ENCODE results near the gene NOP16.
A peak's percentile ranks its signal among the peaks of the same experiment; 100 is the strongest.
"Not testable (repeated sequence)": the region's sequence is repeated elsewhere in the genome, so short reads cannot be mapped to it uniquely, and the experiment has no call there.

The NOP16 gene

GRCh38 chr5:176408590-176408989 lies 20.2 kb upstream of the NOP16 start:
- DNase-seq, result no peak

DNA sequence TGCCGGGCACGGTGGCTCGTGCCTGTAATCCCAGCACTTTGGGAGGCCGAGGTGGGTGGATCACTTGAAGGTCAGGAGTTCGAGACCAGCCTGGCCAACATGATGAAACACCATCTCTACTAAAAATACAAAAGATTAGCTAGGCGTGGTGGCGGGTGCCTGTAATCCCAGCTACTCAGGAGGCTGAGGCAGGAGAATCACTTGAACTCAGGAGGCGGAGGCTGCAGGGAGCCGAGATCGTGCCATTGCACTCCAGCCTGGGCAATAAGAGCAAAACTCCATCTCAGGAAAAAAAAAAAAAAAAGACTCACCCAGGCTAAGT lies 19.8 kb upstream of the NOP16 start:
- not testable (repeated sequence) for DNase-seq

- DNase-seq, result no peak
These were observed 19.3 kb upstream of the NOP16 start for GRCh38 chr5:176407456-176408251.

GRCh38 chr5:176406436-176407052 lies 18.1 kb upstream of the NOP16 start:
- DNase-seq, result no peak

GRCh38 chr5:176405656-176406435 lies 17.4 kb upstream of the NOP16 start:
- no peak for DNase-seq

GRCh38 chr5:176401281-176402205 lies 13.1 kb upstream of the NOP16 start:
- no peak for DNase-seq

GRCh38 chr5:176400382-176401156 lies 12.2 kb upstream of the NOP16 start:
- no peak for DNase-seq

GRCh38 chr5:176397736-176398420 lies 9.5 kb upstream of the NOP16 start:
- DNase-seq, result no peak

GRCh38 chr5:176396330-176396729 lies 7.9 kb upstream of the NOP16 start:
- no peak for DNase-seq

DNA sequence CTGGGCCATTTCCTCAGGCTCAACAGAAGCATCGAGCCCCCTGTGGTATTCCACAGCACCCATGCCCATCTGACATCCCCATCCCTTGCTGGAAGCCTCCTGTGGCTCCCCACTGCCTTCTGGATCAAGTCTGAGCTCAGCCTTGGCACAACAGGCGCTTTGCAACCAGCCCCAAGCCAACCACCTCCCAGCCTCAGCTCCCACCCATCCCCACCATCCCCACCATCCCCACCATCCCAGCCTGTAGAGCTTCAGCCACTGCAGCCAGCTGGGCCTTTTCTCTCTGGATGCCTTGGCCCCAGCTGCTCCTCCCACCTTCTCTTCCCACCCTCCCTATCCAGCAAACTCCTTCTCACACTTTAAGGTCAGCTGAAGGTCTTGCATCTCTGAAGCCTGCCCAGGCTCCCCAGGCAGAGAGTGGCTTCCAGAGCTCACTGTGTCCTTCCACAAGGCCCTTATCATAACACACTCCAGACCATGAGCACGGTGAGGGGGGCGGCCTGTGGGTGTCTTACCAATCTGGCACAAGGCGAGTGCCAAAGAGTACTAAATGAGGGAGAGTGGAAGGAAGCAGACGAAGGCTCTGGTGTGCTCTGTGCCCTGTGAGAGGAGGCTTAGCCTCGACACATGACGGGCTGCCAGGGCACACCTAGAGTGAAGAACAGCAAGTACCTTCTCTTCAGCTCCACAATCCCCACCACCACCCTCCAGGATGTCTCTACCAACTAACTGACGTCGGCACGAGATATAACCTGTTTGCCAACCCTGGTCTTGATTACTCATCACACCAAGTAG lies 6.7 kb upstream of the NOP16 start:
- DNase-seq, result no peak

GRCh38 chr5:176394096-176394495 lies 5.7 kb upstream of the NOP16 start:
- DNase-seq, result no peak

DNA sequence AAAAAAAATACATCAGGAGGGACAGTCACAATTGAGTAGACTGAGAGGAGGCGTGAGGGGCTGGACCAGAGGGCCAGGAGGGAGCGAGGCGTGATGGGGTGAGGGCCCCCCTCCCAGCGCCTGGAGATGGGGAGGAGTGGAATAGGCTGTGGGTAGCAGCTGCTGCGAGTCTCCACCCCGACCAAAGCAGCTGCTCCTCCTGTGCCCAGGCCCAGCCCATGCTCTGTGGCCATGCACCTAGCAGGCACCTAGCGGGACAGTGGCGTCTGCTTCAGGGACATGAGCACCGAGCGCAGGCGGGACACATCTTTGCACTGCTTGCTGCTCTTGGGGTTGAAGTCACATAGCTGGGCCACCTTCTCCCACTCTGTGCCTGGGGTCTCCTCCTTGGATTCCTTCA lies 4.1 kb upstream of the NOP16 start:
- no peak for DNase-seq

GRCh38 chr5:176391999-176392398 lies 3.6 kb upstream of the NOP16 start:
- DNase-seq, result no peak

DNA sequence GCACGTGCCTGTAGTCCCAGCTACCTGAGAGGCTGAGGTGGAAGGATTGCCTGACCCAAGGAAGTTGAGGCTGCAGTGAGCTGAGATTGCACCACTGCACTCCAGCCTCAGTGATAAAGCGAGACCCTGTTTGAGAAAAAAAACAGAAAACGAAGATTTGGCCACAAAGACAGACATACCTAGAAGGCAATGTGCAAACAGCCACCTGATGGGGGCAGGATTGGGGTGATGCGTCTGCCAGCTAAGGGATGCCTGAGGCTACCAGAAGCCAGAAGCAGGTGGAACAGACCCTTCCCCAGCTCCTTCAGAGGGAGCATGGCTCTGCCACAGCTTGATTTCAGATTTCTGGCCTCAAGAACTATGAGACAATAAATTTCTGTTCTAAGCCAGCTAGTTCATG lies 3.1 kb upstream of the NOP16 start:
- DNase-seq, result no peak

GRCh38 chr5:176389135-176390123 lies 1.0 kb upstream of the NOP16 start:
- DNase-seq, result no peak

GRCh38 chr5:176388003-176388443 lies 375 bp downstream of the NOP16 start:
- DNase-seq, result peak; percentile 13

DNA sequence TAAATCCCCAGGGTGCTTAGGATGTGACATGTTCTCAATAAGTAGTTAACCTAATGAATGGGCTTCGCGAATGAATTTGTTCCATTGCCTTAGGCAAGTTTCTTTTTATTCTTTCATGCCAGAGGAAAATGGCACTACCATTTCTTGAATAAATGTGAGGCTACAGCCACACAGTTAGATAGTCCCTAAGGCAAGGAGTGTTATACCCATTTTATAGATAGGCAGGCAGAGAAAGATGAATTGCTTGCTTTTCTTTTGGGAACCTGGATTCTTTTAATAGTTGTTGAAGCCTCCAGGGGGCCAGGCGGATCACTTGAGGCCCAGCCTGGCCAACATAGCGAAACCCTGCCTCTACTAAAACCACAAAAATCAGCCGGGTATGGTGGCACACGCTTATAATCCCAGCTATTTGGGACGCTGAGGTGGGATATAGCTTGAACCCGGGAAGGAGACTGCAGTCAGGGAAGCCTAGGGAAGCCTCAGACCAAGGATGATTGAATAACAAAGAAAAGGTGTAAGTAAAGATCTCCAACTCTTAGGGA lies 943 bp downstream of the NOP16 start:
- DNase-seq, result no peak

- no peak for DNase-seq
These were observed 1.9 kb downstream of the NOP16 start for GRCh38 chr5:176386491-176386890.

DNA sequence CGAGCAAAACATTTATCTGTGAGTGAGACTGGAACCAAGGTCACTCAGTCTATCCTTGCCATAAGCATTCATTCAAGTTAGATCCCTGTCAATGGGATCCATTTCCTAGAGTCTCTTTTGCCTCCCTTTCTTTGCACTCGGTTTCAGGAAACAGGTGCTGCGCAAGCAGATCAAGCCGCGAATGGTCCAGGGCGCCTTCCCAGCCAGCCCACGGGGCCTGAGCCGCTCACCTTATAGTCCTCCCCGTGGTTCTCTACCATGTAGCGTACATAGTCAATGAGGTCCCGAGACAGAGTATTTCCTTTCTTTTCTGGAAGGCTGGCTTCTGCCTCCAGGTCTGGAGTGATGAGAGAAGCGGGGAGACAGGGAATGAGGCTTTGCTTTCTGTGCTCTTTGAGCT lies 3.4 kb downstream of the NOP16 start:
- no peak for DNase-seq

Measured in HCEC 1CT (cell line).